Measurements from ENCODE around the gene LMO7.

- TF ChIP-seq YY1 (IDR thresholded peaks at IDR 0.05; ENCODE audit: insufficient read depth, insufficient read length) = peak; percentile 44
- TF ChIP-seq SUZ12 (IDR thresholded peaks at IDR 0.05; ENCODE audit: extremely low read depth, insufficient read depth, insufficient read length) = no peak
- no peak for TF ChIP-seq ZNF274 (IDR thresholded peaks at IDR 0.05; ENCODE audit: low read depth, low read length)
These were observed 49.1 kb downstream of the LMO7 start for GRCh38 chr13:75685239-75685697.

Data from NT2/D1 (cell line).